ENCODE measurements around the gene CLCN1. TPM values are rescaled to one million over a fixed set of nuclear protein-coding genes. Genes with fewer than 3 reads are reported as not detected.
A peak's percentile ranks its signal among the peaks of the same experiment; 100 is the strongest.

The CLCN1 gene
- total RNA-seq, 1 experiment from 2014 or later = 0.13 TPM

- Histone ChIP-seq H3K14ac (ENCODE audit: insufficient read depth, low read length) (peak overlapping the region; percentile 99; the same call in 1 of the 2 replicates), H4K91ac (ENCODE audit: insufficient read length, low read depth, low read length) (no peak overlapping the region), H3K4me2 (ENCODE audit: insufficient read depth, insufficient read length, low read length) (peak overlapping the region; percentile 99), H3K79me1 (ENCODE audit: insufficient read depth, low read depth, low read length, poor library complexity, severe bottlenecking) (no peaks in the 10 kb centered on the region), H2AK5ac (ENCODE audit: insufficient read length, low read length) (no peak overlapping the region), H4K20me1 (ENCODE audit: control insufficient read depth, insufficient read depth, insufficient read length) (no peaks in the 10 kb centered on the region), H3K23ac (ENCODE audit: insufficient read length, low read depth, low read length) (no peak overlapping the region), H4K5ac (ENCODE audit: insufficient read length, low read depth, low read length) (peak overlapping the region; percentile 17), H2BK5ac (ENCODE audit: insufficient read length, low read length) (no peak overlapping the region), H2BK20ac (ENCODE audit: low read depth, low read length, poor library complexity, severe bottlenecking) (no peak overlapping the region), H2BK15ac (ENCODE audit: low read depth, low read length) (no peak overlapping the region), H2AFZ (ENCODE audit: low read length) (no peak overlapping the region), H3K23me2 (ENCODE audit: insufficient read length, low read depth, low read length, poor library complexity, severe bottlenecking) (peaks cover 10% of the 10 kb centered on the region), H3K9ac (ENCODE audit: extremely low read depth, insufficient read length, low read length) (peak overlapping the region; percentile 94), H3K18ac (ENCODE audit: insufficient read length, low read depth, low read length) (peak overlapping the region; percentile 92), H2BK12ac (ENCODE audit: insufficient read length, low read depth, low read length) (no peak overlapping the region), H3T11ph (ENCODE audit: low read length) (no peak overlapping the region), H3K27ac (ENCODE audit: insufficient read length, low read depth, low read length) (no peak overlapping the region), H3K4ac (ENCODE audit: low read depth, low read length) (no peak overlapping the region), H3K56ac (ENCODE audit: insufficient read length, low read depth, low read length) (no peak overlapping the region), H2BK120ac (ENCODE audit: low read depth, low read length, poor library complexity, severe bottlenecking) (no peak overlapping the region), H3K9me3 (ENCODE audit: control insufficient read depth, low read depth, low read length) (peaks cover 10% of the 10 kb centered on the region), H3K4me1 (ENCODE audit: insufficient read depth, low read length) (peaks cover 6% of the 10 kb centered on the region; the same call in 1 of the 2 replicates), H3K27me3 (ENCODE audit: insufficient read depth, low read length) (peaks cover 10% of the 10 kb centered on the region; the same call in 1 of the 2 replicates), H4K8ac (replicated peaks; ENCODE audit: insufficient read length, low read depth, low read length) (no peak overlapping the region), H3K79me2 (ENCODE audit: insufficient read depth, low read length) (peaks cover 16% of the 10 kb centered on the region; the same call in 1 of the 2 replicates)
- Mint-ChIP-seq H3K27ac (peak overlapping the region; percentile 57 to 96 (median 93); a peak in 6 of 7 replicates), H3K36me3 (ENCODE audit: insufficient read depth in 1 of 3, low read depth in 3 of 3) (peaks cover 37 to 57% (median 49%) of the 10 kb centered on the region in 3 experiments), H3K4me3 (peak overlapping the region; percentile 91 to 95), H3K4me1 (peaks cover 32 to 35% of the 10 kb centered on the region in 2 experiments), H3K9me3 (peaks cover 12 to 14% of the 10 kb centered on the region in 2 experiments), H3K27me3 (ENCODE audit: low read depth) (peaks cover 33% of the 10 kb centered on the region)
- WGBS (ENCODE audit: extremely low coverage, insufficient read length, low lambda C conversion rate) = no CpG with 5 or more reads among the region's 11 CpGs
- no peak for TF ChIP-seq CTCF (conservative IDR thresholded peaks at IDR 0.05)
- DNase-seq = no peak
Observed at GRCh38 chr7:143288836-143289235, 27.1 kb upstream of the CLCN1 start.
